GM12865 (cell line): ENCODE data around the gene ZFAND3.

Experiments used
- DNase-seq: peaks from one replicate; pipeline ENCODE4 v3.0.0; 2010; ENCODE audit warnings: low read depth
- H3K4me3 ChIP-seq: 2 replicates; pipeline ENCODE4 v1.5.1; 2011; ENCODE audit warnings: mild to moderate bottlenecking, low read depth, low read length, control low read depth
- TF ChIP-seq, protein P1 (sequence below): IDR thresholded peaks from 2 replicates; pipeline ENCODE4 v1.5.1; 2011; ENCODE audit warnings: low read length, control low read depth, low read depth, inconsistent platforms; ENCODE audit not compliant: insufficient read depth; ENCODE audit errors: missing control alignments

Gene ZFAND3

DNA sequence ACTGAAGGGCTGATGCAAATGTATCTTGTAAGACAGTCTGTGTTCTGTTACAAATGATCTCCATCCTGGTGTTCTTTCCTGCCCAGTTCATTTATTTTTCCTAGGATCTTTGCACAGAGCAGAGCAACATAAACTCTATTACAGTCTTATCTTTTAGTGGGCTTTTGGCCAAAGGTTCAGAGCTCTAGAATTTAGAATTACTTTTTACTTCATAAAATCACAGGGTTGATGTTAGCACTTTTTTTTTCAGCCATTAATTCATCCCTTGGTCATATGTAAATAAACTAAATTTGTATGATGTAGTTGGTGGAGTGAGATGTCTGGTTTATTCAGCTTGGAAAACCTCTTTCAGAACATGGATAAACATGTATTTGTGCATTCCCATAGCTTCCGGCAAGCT lies 181.9 kb downstream of the ZFAND3 start:
- no peak for DNase-seq
- TF ChIP-seq, protein P1, sequence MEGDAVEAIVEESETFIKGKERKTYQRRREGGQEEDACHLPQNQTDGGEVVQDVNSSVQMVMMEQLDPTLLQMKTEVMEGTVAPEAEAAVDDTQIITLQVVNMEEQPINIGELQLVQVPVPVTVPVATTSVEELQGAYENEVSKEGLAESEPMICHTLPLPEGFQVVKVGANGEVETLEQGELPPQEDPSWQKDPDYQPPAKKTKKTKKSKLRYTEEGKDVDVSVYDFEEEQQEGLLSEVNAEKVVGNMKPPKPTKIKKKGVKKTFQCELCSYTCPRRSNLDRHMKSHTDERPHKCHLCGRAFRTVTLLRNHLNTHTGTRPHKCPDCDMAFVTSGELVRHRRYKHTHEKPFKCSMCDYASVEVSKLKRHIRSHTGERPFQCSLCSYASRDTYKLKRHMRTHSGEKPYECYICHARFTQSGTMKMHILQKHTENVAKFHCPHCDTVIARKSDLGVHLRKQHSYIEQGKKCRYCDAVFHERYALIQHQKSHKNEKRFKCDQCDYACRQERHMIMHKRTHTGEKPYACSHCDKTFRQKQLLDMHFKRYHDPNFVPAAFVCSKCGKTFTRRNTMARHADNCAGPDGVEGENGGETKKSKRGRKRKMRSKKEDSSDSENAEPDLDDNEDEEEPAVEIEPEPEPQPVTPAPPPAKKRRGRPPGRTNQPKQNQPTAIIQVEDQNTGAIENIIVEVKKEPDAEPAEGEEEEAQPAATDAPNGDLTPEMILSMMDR, result no peak
- H3K4me3 ChIP-seq, result no peak overlapping the region

DNA sequence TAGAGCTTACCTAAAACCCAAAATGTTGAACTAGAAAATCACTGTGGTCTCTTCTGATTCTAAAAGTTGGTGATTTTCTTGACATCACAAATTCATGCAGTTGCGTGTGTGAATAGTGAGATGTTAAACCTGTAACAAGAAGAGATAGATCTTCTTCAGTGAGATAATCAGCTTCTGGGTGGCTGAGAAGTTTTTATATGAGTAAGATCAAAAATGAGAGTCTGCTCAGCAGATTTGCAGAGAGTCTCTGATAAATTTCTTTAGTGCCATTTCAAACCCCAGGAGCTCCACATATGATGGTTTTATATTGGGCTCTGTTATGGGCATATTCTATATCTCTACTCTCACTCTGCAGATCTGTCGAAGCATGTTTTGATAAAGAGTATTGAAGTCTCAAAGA lies 185.4 kb downstream of the ZFAND3 start:
- no peak for DNase-seq
- H3K4me3 ChIP-seq, result no peak overlapping the region
- TF ChIP-seq, protein P1, result no peak

DNA sequence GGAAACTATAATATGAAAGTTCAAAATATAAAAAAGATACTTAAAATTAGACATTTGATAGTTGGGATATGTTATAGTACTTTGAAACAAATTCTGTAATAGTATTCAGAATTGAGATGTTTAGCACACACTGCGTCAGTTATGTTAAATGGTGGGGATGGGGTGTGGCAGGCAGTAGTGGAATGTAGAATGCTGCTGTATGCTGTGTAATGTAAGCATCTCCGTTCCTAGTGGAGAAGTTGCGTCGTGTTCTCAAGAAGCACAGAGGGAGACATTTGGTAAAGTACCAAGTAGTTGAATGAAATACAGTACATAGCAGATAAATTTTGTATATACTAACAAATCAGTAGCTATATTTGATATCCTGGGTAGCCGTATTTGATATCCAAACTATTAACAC lies 192.4 kb downstream of the ZFAND3 start:
- DNase-seq, result no peak
- no peak overlapping the region for H3K4me3 ChIP-seq
- TF ChIP-seq, protein P1, result no peak

DNA sequence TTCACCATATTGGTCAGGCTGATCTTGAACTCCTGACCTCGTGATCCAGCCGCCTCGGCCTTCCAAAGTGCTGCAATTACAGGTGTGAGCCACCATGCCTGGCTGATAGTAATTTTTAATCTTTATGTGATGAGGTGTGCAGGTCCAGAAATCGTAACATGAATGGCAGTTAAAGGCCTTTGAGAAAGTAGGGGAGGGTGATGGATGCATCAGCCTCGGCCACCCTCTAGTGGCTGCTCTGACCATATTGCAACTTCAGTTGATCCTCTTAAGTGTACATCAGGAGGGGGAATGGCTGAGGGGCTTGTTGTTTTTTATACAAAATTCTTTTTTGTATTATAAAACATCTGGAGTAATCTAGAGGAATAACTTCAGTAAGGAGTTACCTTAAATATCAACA lies 193.0 kb downstream of the ZFAND3 start:
- DNase-seq, result peak; percentile 76
- TF ChIP-seq, protein P1, result peak; percentile 84
- no peak overlapping the region for H3K4me3 ChIP-seq

DNA sequence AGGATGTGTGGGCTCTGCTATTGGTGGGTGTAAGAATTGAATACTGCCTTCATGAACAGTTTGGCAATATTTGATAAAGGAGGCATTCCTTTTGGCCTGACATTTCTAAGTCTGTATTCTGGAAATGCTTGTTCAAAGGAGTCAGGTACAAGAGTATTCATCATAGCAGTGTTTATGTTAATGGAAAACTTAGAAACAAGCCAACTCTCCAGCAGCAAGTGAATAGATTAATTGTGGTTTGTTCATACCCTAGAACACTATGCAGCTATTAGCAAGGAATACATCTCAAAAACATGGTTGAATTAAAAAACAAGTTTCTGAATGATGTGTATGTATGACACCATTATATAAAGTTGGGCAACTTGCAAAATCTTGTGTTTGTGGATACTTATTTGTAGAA lies 195.8 kb downstream of the ZFAND3 start:
- H3K4me3 ChIP-seq, result no peak overlapping the region
- no peak for DNase-seq
- TF ChIP-seq, protein P1, result no peak

DNA sequence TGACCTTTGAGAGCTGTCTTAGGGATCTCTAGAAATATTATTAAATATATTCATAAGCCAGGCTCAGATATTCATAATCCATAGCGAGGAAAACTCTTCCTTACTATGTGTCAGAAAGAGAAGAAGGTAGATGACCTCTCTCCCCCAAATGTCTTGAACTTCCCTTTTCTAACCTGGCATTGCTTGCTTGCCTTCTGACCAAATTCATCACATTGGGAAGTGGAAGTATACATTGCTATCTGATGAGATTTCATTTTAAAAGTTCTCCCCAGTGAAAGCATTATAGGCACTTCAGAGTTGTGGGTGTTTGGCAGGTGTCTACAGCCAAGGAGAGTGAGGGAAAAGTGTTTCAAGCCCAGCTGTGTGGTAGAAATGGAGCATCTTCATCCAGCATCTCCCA lies 197.3 kb downstream of the ZFAND3 start:
- TF ChIP-seq, protein P1, result no peak
- no peak for DNase-seq
- no peak overlapping the region for H3K4me3 ChIP-seq

DNA sequence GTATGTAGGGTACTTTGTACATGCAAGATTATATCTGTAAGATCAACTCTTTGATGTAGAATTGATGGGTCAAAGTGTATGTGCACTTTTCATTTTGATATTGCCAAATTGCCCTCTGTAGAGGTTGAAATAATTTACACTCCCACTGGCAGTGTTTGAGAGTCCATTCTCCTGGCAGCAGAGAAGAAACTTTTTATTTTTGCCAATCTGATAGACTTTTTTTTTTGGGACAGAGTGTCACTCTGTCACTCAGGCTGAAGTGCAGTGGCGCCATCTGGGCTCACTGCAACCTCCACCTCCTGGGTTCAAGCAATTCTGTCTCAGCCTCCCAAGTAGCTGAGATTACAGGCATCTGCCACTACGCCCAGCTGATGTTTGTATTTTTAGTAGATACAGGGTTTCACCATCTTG lies 199.2 kb downstream of the ZFAND3 start:
- TF ChIP-seq, protein P1, result no peak
- DNase-seq, result no peak
- no peak overlapping the region for H3K4me3 ChIP-seq
